Fibroblast of mammary gland (primary cell): ENCODE measurements around the gene NCK2.
A peak's percentile ranks its signal among the peaks of the same experiment; 100 is the strongest.

Source experiments
- DNase-seq: peaks from one replicate; pipeline ENCODE4 v3.0.0-alpha.2; 2010; ENCODE audit warnings: low read depth
- H3K4me3 ChIP-seq: 2 replicates; pipeline ENCODE4 v1.5.1; 2011; ENCODE audit warnings: low read depth, mild to moderate bottlenecking, low read length, moderate library complexity; ENCODE audit not compliant: control insufficient read depth
- TF ChIP-seq, protein P1 (sequence below): conservative IDR thresholded peaks from 2 replicates; pipeline ENCODE4 v1.5.1; 2011; ENCODE audit warnings: low read depth, low read length, inconsistent platforms; ENCODE audit not compliant: control insufficient read depth, insufficient read depth

The NCK2 gene

DNA sequence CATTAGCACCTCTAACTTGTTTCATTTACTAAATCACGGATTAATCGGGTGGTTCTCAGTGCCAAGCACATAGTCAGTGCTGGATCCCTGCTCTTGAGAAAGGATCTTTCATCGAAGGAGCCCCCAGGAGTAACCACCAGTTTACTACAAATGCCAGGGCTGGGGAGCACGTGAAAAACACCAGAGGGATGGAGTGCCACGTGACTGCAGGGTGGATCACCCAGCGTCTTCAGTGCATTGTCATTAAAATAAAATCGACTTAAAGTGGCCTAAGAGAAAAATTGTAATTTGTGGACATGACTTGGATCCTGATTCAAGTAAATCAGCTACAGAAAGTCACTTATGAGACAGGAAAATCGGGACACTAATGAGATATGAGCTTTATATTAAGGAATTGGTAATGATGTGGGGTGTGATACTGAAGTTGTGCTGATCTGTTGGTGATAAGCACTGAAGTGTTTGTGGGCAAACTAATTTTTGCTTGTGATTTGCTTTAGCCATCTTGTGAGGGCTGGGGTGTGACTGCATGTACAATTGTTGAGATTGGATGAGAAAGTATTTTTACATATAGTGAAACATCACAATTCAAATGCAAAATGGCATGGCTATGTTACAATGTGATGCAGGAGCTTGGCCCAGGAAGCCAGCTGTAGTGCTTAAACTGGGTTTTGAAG lies 63.8 kb downstream of the NCK2 start:
- DNase-seq = no peak
- H3K4me3 ChIP-seq = no peak overlapping the region

DNA sequence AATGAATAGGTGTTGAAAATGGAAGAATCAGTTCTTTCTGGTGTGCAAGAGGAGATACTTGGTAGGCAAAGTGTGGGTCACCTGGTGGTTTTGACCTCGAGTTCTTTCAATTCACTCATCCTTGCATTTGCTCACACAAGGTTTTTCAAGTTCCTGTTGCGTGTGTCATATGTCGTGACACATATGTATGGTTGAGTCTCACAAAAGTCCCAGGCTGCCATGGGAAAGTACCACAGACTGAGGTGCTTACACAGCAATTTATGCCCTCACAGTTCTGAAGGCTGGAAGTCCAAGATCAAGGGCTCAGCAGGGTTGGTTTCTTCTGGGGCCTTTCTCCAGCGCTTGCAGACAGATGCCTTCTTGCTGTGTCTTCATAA lies 64.4 kb downstream of the NCK2 start:
- DNase-seq = peak; percentile 32
- TF ChIP-seq, protein P1, sequence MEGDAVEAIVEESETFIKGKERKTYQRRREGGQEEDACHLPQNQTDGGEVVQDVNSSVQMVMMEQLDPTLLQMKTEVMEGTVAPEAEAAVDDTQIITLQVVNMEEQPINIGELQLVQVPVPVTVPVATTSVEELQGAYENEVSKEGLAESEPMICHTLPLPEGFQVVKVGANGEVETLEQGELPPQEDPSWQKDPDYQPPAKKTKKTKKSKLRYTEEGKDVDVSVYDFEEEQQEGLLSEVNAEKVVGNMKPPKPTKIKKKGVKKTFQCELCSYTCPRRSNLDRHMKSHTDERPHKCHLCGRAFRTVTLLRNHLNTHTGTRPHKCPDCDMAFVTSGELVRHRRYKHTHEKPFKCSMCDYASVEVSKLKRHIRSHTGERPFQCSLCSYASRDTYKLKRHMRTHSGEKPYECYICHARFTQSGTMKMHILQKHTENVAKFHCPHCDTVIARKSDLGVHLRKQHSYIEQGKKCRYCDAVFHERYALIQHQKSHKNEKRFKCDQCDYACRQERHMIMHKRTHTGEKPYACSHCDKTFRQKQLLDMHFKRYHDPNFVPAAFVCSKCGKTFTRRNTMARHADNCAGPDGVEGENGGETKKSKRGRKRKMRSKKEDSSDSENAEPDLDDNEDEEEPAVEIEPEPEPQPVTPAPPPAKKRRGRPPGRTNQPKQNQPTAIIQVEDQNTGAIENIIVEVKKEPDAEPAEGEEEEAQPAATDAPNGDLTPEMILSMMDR = no peak
- no peak overlapping the region for H3K4me3 ChIP-seq

More for the DNA sequence above, 63.8 kb downstream of the NCK2 start:
- TF ChIP-seq, protein P1 = no peak

DNA sequence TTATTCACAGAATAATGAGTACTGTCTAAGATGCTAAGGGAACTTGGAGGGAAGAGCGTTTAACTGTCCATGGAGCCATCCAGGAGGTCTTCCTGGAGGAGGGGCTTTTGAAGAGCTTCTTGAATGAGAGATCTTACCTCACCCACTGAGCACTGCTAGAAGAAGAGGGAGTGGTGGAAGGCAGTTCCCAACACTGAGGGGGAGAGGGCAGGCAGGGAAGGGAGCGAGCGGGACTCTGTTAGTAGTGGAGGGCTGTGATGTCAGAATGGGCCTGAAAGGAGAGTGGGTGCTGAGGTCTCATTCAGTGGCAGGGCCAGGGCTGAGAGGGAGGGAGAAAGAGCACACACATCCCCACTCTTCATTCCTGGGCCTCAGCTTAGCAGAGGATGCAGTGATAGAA lies 65.0 kb downstream of the NCK2 start:
- no peak overlapping the region for H3K4me3 ChIP-seq
- no peak for DNase-seq
- TF ChIP-seq, protein P1 = no peak

DNA sequence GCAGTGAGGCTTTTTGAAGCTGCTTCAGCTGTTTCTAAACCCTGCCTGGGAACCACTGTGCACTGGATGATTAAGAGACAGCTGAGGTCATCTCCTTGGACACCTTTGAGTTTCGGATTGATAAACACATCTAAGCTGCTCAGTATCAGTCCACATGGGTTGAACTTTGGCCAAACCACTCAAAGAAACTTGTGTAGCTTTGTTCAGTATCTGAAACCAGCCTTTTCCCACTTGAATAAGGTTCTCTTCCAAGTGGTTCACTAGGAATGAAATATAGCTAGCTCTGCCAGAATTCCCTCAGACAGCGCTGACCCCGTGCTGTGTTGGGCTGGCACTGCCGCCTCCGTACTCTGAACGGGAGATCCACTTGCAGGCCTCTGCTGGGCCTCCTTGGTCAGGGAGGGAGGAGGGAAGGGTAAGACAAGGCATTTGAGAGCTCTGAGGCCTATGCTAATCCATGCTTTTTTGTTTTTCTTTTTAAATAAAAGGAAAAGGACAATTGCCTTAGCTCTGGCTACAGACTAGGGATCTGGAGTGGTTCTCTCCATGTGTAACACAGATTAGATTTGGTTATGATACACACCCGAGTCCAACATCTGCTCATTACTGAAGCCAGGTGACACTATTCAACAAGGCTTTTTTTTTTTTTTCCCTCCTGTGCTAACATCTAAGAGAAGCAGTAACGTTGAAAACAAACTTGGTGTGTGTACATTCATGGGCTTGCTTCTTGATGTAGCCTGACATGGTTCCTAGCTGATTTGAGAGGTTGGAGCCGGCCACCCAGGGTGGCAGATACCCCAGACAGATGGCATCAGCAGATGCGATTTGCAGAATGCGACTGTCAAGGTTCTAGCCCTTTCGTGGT lies 67.7 kb downstream of the NCK2 start:
- peak; percentile 87 for DNase-seq
- no peak overlapping the region for H3K4me3 ChIP-seq
- TF ChIP-seq, protein P1 = no peak

DNA sequence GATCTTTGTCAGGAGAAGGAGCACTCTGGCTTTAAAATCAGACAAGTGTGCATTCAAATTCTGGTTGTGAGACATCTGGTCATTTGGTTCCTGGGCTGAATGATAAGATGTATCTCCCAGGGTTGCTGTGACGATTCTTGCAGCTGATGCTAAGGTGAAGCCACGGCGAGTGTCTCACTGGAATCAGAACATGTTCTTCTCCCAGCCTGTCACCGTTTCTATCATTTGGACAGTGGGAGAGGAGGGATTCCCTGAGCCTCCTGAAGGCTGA lies 68.3 kb downstream of the NCK2 start:
- TF ChIP-seq, protein P1 = no peak
- DNase-seq = no peak

DNA sequence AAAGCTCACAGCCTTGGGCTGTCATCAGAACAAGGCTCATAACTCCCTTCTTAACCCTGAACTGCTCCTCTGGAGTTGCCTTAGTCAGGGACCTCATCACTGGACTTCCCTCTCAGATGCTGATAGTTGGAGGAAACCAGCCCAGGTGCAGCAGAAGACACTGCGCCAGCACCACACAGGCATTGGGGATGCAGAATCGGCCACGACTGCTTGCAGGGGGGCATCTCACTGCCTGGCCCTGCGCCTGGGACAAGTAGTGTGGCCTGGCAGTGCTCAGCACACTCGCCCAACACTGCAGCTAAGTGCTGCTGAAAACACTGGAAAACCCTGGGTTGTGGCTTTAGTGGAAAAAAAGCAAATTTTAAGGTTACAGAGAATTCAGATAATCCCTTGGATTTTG lies 68.7 kb downstream of the NCK2 start:
- no peak overlapping the region for H3K4me3 ChIP-seq
- DNase-seq = no peak
- TF ChIP-seq, protein P1 = no peak

More for the DNA sequence above, 68.3 kb downstream of the NCK2 start:
- H3K4me3 ChIP-seq = no peak overlapping the region
